UCSD-AML1 (cell line): ENCODE measurements around the gene IZUMO1.
A peak's percentile ranks its signal among the peaks of the same experiment; 100 is the strongest.
"Not testable (repeated sequence)": the region's sequence is repeated elsewhere in the genome, so short reads cannot be mapped to it uniquely, and the experiment has no call there.

Experiments
- DNase-seq: peaks from one replicate; lab custom pipeline; 2025; ENCODE audit not compliant: unreplicated experiment; lab: John Stamatoyannopoulos, UW

Gene IZUMO1

DNA sequence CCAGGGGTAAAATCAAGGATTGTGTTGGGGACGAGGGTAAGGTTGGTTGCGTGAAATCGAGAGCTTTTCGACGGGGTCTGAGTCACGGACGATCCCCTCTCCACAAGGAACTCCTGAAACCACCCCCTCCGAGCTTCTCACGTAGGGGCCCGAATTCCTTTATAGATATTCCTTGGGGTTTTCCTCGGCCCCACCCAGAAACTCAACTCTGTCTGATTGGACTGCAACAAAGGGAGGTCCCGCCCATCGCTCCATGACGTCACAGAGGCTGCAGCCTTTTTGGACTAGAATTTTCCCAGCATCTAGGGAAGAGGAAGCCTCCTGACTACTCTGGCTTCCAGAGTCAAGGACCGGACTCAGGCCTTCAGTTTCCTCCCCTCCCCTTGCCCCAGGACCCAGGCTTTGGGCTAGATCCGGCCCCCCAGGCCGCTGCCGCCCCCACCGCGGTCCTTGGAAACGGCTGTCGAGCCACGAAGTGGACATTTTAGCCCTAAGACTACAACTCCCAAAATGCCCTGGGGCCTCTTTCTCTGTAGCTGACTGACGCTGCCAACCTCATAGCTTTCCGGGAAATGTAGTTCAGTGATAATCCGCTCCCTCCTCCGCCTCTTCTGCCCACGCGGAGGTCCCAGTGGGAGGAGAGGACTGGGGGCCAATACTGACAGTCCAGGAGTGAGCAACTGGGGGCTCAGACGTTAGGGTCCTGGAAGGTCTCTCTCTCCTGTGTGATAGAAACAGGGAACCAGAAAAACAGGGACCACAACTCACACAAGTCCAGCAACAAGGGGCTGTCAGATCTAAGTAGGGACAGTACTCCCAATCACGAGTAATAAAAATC is at the start of gene IZUMO1:
Gene IZUMO1 (minus strand): TSS at position 172 of the 838 bp plus-strand sequence. CDS start 1,050 bp downstream, outside the sequence.
- no peak for DNase-seq

DNA sequence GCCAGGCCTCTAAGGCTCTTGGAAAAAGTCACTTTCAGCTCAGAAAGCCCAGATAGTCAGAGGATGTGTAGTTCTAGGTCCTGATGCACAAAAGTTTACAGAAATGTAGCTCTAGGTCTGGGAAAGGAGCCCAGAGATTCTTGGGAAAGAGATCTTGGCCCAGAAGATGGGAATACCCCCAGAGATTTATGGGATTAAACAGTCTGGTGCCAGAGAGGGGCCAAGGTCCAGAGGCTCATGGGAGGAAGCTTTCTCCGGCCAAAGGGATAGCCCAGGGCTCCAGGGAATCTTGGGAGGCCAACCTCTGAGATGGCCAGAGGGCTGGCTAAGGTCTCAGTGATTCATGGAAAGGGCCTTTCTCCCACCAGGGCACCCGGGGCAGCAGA is 49.0 kb upstream of the IZUMO1 start:
- no peak for DNase-seq

DNA sequence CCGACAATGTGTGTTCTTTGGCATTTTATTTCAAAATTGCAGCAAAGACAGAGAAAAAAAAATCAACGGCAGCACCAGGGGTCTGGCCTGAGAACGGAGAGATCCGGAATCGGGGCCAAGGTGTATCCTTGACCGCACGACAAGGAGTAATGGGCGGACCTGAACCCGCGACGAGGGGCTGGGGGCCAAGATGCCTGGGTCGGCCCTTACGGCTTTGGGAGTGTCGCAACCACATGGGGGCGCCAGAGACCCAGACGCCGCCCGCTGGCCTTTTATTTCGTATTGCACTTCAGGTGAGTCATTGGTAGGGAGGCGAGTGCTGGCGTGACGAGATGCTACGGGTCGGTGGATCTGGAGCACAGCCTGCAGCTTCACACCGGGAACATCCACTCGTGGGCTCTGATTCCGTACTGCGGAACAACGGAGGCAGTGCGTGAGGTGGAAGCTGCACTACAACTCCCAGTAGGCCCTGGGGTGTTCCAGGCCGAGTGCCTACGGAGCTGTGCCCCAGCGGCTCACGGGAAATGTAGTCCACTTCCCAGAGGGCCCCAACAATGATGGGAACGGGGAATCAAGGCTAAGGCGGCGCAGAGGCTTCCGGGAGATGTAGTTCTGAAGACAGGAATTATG is 48.5 kb upstream of the IZUMO1 start:
- peak; percentile 89 for DNase-seq

DNA sequence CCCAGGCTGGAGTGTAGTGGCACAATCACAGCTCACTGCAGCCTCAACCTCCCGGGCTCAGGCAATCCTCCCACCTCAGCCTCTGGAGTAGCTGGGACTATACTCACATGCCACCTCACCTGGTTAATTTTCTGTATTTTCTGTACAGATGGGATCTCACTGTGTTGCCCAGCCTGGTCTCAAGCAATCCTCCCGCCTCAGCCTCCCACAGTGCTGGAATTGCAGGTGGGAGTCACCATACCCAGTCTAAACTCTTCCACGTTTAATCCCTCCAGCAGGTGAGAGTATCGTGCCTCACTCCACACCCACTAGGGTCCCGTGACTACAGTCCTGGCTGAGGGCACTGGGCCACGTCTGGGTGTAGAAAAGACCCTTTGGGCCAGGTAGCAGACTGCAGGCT is 47.6 kb upstream of the IZUMO1 start:
- no peak for DNase-seq

DNA sequence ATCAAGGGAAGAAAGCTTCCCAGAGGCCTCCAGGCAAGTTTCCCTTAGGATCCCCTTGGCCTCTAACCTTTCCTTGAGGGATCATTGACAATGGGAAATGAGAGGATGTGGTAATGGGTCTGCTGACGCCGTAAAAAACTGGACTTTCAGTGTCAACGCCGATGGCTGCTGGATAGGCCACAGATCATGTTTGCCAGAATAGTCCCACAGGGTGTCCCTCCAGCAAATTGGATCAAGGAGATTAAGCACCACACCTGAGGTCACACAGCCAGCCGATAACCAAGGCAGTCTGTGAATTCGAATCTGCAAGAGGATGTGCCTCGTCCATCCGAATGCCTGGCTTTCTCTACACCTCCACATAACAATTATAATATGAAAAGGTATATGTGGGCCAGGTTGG is 46.6 kb upstream of the IZUMO1 start:
- DNase-seq, result no peak

DNA sequence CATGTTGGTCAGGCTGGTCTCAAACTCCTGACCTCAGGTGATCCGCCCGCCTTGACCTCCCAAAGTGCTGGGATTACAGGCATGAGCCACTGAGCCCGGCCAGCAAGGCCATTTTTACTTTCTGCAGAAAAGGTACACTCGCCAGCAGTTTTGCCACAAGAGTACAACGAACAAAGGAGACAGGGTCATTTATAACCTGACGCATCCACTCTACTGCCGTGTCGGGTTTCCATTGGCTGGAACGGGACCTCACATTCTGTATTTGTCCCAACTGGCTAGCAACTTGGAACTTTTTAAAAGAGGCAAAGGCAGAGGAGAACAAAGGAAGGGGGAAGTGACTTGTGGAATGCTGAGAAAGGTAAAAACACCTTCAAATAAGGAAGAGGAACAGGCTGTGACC is 40.6 kb upstream of the IZUMO1 start:
- not testable (repeated sequence) for DNase-seq

DNA sequence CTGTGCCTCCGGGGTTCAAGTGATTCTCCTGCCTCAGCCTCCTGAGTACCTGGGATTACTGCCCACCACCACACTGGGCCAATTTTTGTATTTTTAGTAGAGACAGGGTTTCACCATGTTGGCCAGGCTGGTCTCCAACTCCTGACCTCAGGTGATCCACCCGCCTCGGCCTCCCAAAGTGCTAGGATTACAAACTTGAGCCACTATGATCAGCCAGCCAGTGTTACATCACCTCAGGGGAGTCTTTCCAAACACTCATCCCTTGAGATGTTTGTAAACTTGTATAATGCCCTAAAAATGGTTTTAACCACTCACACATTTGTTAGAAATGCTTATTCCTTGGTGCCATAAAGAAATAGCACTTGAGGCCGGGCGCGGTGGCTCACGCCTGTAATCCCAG is 39.7 kb upstream of the IZUMO1 start:
- not testable (repeated sequence) for DNase-seq

DNA sequence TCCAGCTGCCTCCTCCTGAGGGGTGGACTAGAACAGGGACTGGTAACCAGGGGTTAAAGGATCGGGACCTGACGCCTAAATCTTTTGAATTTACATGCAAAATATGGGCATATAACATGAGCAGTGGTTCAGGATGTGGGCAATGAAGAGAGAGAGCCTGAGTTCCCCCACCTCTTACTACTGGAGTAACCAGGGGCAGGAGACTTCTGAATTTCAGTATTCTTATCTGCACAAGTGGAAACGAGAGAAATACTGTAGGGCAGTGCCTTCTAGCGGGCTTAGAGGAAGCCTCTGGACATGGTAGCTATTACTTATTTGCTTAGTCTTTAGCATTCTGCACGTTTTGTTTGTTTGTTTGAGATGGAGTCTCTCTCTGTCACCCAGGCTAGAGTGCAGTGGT is 37.8 kb upstream of the IZUMO1 start:
- DNase-seq, result peak; percentile 46

DNA sequence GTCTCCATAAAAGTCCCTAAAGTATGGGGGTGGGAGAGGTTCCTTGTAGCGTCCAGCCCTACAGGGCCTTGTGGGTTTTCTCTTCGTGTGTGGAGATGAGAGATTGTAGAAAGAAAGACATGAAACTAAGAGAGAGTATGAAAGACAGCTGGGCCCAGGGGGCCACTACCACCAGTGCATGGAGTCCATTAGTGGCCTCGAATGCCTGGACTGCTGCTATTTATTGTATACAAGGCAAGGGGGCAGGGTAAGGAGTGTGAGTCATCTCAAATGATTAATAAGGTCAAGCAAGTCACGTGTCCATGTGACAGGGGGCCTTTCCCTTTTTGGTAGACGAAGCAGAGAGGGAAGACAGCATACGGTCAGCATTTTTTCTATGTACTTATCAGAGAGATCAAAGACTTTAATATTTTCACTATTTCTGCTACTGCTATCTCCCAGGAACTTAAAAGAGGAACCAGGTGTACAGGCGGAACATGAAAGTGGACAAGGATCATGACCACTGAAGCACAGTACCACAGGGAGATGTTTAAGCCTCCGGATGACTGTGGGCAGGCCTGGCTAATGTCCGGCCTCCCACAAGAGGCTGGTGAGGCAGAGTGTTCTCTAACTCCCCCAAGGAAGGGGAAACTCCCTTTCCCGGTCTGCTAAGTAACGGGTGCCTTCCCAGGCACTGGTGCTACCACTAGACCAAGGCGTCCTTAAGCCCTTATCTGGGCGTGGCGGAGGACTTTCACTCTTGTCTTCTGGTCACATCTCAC is 34.1 kb upstream of the IZUMO1 start:
- DNase-seq, result peak; percentile 64

DNA sequence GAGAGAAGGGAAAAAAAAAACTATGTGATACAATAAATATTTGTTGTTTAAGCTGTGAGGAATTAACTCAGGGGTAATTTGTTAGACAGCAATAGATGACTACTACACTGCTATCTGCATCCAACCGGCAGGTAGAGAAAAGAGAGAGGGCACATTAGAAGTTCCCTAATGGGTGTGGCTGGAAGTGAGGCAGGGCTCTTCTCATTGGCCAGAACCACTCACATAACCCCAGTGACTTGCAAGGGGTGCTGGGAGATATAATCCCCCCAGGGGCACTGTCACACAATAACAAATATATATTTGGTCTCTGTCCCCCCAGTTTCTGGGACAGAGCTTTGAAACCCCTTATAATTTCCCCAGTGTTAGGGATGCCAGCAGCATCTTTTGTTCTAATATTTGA is 32.9 kb upstream of the IZUMO1 start:
- no peak for DNase-seq

DNA sequence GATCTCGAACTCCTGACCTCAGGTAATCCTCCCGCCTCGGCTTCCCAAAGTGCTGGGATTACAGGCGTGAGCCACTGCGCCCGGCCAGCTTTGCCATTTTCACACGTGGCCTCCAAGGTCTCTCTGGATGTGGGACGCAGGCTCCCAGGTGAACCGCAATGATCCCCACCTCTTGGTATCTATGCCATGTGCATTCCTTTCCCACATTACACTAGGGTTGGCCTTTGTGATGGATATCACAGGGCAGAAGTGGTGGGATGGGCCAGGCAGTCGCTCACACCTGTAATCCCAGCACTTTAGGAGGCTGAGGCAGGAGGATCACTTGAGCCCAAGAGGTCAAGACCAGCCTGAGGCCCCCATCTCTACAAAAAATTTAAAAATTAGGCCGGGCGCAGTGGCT is 31.0 kb upstream of the IZUMO1 start:
- DNase-seq, result no peak

DNA sequence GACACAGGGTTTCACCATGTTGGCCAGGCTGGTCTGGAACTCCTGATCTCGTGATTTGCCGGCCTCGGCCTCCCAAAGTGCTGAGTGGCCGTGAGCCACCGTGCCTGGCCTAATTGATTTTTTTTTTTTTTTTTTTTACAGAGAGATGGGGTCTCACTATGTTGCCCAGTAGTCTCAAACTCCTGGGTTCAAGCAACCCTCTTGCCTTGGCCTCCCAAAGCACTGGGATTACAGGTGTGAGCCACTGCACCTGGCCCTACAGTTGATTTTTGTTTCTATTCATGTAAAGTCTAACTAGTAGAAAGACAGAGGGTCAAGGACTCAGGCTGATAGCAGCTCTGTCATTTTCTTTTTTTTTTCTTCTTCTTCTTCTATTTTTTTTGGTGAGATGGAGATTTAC is 30.4 kb upstream of the IZUMO1 start:
- no peak for DNase-seq

DNA sequence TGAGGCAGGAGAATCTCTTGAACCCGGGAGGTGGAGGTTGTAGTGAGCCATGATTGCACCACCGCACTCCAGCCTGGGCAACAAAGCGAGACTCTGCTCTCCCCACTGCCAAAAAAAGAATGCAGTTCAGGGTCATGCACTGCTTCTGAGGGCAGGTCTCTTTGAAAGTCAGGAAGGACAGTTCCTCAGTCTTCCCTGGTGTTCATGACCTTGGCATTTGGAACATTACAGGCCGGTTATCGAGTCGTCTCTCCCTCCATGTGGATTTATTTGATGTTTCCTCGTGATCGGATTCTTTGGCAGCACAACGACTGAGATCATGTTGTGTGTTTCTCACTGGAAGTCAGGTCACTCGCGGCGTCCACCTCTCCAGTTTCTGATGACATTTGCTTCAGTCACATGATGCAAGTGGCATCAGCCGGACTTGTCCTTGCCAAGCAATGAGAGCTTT is 25.8 kb upstream of the IZUMO1 start:
- DNase-seq, result no peak

DNA sequence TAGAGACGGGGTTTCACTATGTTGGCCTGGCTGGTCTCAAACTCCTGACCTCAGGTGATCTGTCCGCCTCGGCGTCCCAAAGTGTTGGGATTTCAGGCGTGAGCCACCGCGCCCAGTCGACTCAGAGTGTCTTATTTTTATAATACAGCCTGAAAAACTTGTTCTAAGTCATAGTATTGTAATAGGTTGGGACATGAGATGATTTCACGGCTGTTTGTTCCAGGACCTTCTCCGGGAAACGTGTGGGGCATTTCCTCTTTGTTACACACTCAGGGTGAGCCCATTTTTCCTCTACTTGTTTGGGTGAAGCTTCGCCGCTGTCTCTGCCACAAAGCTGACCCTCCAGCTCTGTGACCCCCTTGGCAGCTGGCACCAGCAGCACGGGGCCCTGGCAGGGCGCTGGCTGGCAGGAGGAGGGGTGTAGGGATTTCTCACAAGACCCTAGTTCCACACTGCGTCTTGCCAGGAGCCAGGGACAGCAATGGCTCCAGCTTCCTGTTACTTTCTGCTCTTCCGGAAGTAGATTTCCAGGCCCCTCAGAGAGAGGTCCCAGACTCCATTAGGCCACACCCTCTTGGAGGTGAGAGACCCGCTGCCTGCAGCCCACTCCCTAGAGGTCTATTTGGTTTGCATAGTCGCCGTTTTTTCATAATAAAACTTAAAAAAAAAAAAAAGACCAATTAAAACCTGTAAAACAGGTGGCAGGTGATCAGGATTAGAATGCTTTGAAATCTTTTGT is 24.2 kb upstream of the IZUMO1 start:
- no peak for DNase-seq

DNA sequence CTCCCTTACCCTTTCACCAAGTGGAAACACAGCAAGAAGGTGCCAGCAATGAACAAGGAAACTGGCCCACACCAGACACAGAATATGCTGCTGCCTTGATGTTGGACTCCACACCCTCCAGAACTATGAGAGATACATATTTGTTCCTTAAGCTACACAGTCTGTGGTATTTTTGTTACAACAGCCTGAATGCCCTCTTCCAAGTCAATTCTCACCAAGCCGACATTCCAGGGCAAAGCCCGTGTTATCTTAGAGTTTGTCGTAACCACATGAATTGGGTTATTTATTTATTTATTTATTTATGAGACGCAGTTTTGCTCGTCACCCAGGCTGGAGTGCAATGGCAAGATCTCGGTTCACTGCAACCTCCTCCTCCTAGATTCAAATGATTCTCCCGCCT is 23.6 kb upstream of the IZUMO1 start:
- no peak for DNase-seq

DNA sequence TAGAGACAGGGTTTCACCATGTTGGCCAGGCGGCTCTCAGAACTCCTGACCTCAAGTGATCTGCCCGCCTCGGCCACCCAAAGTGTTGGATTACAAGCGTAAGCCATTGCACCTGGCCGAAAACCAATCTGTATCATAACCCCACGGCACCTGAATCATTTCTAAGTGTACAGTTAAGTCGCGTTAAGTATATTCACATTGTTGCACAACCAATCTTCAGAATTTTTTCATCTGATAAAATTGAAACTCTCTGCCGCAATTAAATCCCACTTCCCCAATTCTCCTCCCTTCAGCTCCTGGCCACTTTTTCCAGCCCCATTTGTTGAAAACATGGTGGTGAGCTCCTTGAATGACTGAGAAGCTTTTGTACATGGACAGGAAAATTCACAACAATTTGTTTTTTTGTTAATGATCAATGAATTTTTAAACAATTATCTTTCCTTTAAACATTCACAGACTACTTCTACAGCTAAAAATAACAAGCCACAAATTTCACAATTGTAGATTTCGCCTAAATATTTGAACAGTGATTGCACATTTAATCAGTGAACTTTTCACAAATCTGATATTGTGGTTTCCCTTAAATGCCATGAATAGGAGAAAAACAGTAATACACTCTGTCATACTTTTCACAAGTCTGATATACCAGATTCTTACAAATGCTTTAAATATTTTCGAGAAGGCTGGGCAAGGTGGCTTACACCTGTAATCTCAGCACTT is 22.4 kb upstream of the IZUMO1 start:
- no peak for DNase-seq

DNA sequence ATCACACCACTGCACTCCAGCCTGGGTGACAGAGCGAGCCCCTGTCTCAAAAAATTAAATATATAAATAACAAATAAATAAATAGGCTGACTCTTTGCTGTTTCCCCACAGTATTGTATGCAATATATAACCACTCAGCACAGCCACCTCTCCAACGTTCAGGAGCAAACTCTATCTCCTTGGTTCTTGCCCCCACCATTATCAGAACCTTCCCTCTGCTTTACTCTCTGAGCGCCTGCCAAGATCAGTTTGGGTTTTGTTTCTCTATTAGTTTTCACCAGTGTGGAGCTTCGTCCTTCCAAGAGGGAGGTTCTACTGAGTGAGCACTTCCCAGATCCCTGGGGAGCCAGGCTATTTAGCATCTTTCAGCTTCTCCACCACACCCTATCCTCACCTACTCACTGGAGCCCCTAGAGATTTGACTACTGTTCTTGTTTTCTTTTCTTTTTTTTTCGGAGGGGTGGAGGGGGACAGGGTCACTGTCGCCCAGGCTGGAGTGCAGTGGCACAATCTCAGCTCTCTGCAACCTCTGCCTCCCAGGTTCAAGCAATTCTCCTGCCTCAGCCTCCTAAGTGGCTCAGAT is 21.6 kb upstream of the IZUMO1 start:
- DNase-seq, result not testable (repeated sequence)

DNA sequence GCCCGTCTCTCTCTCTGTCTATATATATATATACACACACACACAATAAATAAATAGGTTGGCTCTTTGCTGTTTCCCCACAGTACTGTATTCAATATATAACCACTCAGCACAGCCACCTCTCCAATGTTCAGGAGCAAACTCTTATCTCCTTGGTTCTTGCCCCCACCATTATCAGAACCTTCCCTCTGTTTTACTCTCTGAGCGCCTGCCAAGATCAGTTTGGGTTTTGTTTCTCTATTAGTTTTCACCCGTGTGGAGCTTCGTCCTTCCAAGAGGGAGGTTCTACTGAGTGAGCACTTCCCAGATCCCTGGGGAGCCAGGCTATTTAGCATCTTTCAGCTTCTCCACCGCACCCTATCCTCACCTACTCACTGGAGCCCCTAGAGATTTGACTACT is 19.1 kb upstream of the IZUMO1 start:
- DNase-seq, result not testable (repeated sequence)

DNA sequence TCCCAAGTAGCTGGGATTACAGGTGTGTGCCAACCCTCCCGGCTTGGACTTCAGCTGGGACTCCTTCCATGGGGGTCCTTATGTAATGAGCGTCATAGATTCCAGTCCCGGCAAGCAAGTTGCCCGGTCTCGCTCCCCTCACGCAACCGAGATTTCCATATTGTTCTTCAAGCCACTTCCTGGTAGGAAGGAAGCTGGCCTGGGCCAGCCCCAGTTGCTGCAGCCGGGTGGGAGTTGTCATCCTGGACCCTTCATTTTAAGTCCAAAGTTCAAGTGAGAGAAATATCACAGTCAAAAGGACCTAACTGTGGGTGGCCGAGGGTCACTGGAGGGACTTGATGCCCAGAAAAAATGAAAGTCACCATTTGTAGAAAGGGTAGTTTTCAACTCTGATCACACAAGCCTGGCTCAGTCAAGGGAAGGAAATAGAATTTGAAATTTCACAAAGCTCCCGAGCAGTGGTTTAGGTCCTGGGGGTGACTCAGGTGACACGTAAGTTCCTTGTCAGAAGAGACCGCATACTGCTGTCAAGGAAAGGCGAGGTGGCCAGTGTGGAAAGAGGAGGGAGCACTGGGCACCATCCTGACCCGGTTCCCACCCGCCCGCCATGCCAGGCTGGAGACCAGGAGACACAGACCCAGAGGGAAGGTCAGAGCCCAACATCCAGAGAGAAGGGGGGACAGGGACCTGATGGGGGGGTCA is 13.9 kb upstream of the IZUMO1 start:
- DNase-seq, result peak; percentile 50
